Measurements from ENCODE around the gene PRKCE.

Gene PRKCE

GRCh38 chr2:46118656-46119371, 467.3 kb downstream of the PRKCE start:
- DNase-seq (ENCODE audit: low spot score): no peak

DNA sequence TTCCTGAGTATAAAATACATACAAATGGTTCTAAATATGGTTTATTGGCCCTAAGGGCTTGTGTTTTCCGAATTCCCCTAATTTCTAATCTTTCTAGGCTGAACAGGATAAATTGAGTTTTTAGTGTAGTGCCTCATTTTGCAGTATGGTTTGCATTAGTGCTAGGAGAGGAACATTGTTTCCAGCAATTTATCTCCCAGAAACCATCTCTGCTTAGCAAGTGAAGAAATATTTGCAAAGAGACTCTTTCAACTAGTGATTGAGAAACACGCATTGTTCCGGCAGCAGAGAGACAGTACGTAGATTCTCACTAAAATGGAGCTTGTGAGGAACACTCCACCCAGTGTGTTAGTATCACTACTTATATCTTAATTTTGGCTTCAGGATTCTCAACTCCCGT, 468.0 kb downstream of the PRKCE start:
- DNase-seq (ENCODE audit: low spot score): no peak

- DNase-seq (ENCODE audit: low spot score): no peak
These were observed 469.5 kb downstream of the PRKCE start for GRCh38 chr2:46120792-46121555.

DNA sequence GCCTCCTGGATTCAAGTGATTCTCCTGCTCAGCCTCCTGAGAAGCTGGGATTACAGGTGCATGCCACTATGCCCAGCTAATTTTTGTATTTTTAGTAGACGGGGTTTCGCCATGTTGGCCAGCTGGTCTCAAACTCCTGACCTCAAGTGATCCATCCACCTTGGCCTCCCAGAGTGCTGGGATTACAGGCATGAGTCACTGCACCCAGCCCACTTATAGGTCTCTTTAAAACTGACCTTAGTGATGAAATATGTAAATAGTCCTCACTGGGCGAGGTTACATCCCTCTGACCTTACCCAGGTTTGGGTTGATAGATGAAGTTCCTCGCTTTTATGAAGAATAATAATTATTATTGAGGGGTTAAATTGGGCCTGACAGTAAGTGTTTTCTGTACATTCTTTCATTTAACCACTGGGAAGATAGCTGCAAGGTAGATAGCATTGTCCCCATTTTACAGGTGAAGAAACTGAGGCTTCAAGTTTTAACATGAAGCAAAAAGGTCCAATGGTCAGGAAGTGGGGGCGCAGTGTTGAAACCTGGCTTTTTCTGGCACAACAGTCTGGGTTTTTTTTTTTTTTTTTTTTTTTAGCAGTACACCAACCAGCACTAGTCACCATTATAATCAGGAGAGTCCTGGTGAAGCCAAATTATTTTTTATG, 471.0 kb downstream of the PRKCE start:
- no peak for DNase-seq (ENCODE audit: low spot score)

GRCh38 chr2:46123013-46123412, 471.5 kb downstream of the PRKCE start:
- DNase-seq (ENCODE audit: low spot score): no peak

GRCh38 chr2:46125798-46126197, 474.3 kb downstream of the PRKCE start:
- DNase-seq (ENCODE audit: low spot score): no peak

DNA sequence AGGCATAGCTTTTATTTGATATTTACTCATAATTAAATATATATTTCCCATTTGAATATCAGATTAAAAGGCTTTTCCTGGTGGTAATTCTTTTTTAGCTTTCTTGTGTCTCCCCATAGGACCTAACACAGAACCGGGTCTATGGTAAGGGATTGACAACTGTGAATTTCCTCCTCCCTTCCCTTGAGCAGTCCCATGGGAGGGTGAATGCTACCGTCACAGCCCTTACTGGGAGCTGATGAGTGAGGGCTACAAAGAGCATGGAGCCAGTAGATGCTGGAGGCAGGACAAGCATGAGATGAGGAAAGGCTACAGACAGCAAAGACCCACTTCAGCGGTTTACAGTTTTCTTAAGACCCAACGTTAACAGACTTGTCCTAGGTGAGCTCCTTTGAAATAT, 475.1 kb downstream of the PRKCE start:
- no peak for DNase-seq (ENCODE audit: low spot score)

- DNase-seq (ENCODE audit: low spot score): no peak
These were observed 475.7 kb downstream of the PRKCE start for GRCh38 chr2:46127176-46127575.

- DNase-seq (ENCODE audit: low spot score): no peak
These were observed 479.0 kb downstream of the PRKCE start for GRCh38 chr2:46130511-46130910.

GRCh38 chr2:46132996-46133395, 481.5 kb downstream of the PRKCE start:
- no peak for DNase-seq (ENCODE audit: low spot score)

GRCh38 chr2:46134531-46135227, 483.2 kb downstream of the PRKCE start:
- DNase-seq (ENCODE audit: low spot score): no peak

GRCh38 chr2:46135228-46135855, 483.9 kb downstream of the PRKCE start:
- no peak for DNase-seq (ENCODE audit: low spot score)

DNA sequence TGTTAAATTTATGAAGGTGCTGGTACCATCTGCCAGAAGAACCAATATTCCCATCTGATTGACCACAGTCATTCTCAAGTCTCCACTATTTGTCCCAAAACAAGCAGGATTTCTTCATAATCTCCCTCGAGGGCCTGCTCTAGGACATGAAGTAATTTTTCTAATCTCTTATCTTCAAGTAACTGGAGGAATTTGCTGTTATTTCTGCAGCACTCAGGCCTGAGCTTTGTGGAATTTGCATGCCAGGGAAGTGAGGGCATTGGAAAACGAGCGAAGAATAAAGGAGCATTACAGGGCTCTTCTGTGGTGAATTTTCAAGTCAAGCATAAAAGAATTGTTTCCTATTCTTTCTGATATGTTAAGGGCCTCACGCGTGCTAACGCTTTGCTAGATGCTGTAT, 484.5 kb downstream of the PRKCE start:
- DNase-seq (ENCODE audit: low spot score): no peak

DNA sequence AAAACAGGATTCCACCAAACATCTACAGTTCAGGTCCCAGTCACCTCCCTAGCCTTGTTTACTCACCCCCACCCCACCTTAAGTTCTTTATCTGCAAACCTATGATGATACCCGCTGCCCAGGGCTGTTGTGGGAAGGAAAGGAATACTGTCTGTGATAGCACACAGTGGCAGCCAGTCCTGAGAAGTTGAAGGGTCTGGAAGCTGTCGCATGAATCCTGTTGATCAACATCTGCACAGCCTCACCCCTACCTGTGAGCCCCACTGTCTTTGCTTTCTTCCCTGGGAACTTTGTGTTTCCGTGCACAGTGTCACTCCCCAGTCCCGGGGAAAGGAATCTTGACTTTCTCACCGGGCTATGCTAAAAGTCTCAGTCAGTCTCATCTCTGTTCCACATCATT, 485.0 kb downstream of the PRKCE start:
- DNase-seq (ENCODE audit: low spot score): no peak

- no peak for DNase-seq (ENCODE audit: low spot score)
These were observed 485.5 kb downstream of the PRKCE start for GRCh38 chr2:46136953-46137352.

DNA sequence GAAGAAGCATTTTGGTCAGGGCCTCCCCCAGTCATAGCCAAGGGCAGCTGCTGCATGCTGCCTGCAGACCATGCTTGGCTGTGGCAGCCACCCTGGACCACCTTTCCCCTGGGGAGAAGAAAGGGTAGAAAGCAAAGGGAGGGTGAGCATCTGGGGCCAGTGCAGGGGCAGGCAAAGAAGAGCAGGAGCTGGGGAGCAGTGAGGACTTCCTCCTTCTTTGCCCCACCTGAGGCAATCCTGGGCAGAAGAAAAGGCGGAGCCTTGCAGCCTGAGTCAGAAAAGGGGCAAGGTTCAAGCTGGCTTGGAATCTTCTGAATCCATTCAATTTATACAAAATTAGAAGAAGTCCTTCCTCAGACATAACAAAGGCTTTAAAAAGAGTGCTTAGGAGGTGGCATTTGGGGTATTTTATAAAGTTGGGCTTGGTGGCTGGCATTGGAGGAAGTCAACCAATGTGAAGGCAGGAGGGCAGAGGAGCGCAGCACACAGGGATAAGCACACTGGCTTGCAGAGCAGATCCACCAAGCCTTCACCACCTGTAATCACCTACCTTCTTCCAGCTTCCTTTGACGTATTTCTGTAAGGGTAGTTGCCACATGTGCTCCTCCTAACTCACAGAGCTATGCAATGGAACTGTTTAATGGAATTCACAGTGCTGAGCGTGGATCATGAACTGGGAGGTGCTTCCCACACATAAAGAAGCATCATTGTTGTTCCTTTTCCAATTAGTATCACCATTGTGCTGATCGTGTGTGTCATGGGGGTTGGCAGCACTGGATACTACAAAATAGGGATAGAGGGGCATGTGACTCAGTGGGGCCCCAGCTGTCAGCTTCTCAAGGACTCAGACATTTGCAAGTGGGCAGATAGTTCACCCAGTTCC, 491.3 kb downstream of the PRKCE start:
- DNase-seq (ENCODE audit: low spot score): peak; percentile 26

GRCh38 chr2:46143429-46144132, 492.1 kb downstream of the PRKCE start:
- no peak for DNase-seq (ENCODE audit: low spot score)

DNA sequence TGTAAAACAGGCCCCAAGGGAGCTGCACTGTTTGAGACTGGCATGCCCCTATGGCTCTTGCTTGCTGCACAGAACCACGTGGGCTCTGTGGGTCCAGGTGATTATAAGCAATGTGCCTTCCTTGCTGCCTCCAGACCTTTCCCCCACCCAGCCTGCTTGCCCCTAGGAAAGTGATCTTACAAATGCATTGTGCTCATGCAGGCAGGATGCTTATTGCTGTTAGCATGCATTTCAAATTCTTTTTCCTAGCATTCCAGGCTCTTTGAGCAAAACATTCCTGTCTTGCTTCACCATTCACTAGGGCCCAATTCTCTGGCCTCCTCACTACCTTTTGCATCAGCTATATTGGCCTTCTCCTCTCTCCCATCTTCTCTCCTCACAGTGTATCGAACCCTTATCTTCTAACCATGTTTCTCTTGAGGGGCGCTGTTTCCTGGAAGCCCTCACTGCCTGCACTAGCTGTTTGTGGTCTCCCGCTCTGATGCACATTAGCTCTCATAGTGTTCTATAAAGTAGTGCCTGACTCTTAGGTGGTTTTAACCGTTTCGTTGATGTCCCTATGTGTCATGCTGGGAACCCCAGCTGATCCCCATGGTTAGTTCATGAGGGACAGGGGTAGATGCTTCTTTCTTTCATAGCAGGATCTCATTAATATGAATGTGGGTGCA, 492.8 kb downstream of the PRKCE start:
- no peak for DNase-seq (ENCODE audit: low spot score)

DNA sequence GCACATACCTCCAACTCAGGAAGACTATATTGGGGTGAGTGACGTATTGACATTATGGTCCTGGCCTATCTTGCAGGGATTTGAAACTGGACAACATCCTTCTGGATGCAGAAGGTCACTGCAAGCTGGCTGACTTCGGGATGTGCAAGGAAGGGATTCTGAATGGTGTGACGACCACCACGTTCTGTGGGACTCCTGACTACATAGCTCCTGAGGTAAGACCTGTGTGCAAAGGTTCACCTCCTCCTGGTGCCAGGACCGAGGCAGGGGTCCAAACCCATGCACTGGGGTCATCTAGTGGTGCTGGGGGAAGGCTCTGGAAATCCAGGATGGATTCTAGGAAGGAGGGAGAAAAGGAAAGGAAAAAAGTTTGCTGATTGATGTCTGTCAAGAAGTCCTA, 493.5 kb downstream of the PRKCE start:
- DNase-seq (ENCODE audit: low spot score): no peak

GRCh38 chr2:46145840-46146239, 494.4 kb downstream of the PRKCE start:
- no peak for DNase-seq (ENCODE audit: low spot score)
